Thoracic aorta (tissue), 2 donors: ENCODE data around the gene MOV10L1. TPM values are rescaled to one million over a fixed set of nuclear protein-coding genes. Genes with fewer than 3 reads are reported as not detected.

Experiments
- ATAC-seq: fragments of 150-250 bp; one replicate; pipeline ENCODE4 v1.8.0; 2017; ENCODE audit warnings: low read depth; ENCODE audit not compliant: insufficient number of reproducible peaks, low FRiP score
- DNase-seq: peaks from one replicate; pipeline ENCODE4 v3.0.0-alpha.2; 2020; ENCODE audit warnings: low spot score
- H3K27ac ChIP-seq, 2 donors: fragments of 200-600 bp; sonication (generic); 1 replicate in 1 of 2; 2 replicates in 1 of 2; pipeline ENCODE4 v1.5.1; 2016; ENCODE audit warnings: mild to moderate bottlenecking in 2 of 2, moderate library complexity in 2 of 2
- H3K27me3 ChIP-seq: fragments of 200-600 bp; sonication (generic); replicated peaks from 2 replicates; pipeline ENCODE4 v1.6.0; 2016; ENCODE audit warnings: mild to moderate bottlenecking; ENCODE audit not compliant: insufficient read depth
- H3K36me3 ChIP-seq: fragments of 200-600 bp; sonication (generic); one replicate; pipeline ENCODE4 v1.5.1; 2016
- H3K4me1 ChIP-seq, 2 donors: fragments of 200-600 bp; sonication (generic); 1 replicate in 1 of 2; 2 replicates in 1 of 2; pipeline versions ENCODE4 v1.5.1 to v1.6.0; 2016; ENCODE audit warnings: low read depth in 2 of 2, mild to moderate bottlenecking in 1 of 2; ENCODE audit not compliant: control insufficient read depth in 1 of 2
- H3K4me3 ChIP-seq: fragments of 200-600 bp; sonication (generic); 2 replicates; pipeline ENCODE4 v1.5.1; 2016; ENCODE audit warnings: mild to moderate bottlenecking
- H3K9me3 ChIP-seq: fragments of 200-600 bp; sonication (generic); 2 replicates; pipeline ENCODE4 v1.5.1; 2016
- CTCF ChIP-seq: fragments of 200-600 bp; sonication (generic); IDR thresholded peaks from one replicate; pipeline ENCODE4 v1.5.1; 2019; ENCODE audit warnings: antibody characterized with exemption
- total RNA-seq, 2 donors: library from RNA; depleted of rRNA; stranded (reverse); fragments of >200 nt; gene quantifications; one replicate each; pipeline versions ENCODE4 v1.1.0 to v1.2.3, GENCODE V29; 2016

MOV10L1 gene
- total RNA-seq, 2 donors from 2014 or later, result 4.6 to 7.4 TPM

- Histone ChIP-seq H3K36me3 (no peaks in the 10 kb centered on the region), H3K9me3 (no peaks in the 10 kb centered on the region), H3K27me3 (no peaks in the 10 kb centered on the region), H3K4me3 (no peak overlapping the region), H3K27ac (no peak overlapping the region), H3K4me1 (no peaks in the 10 kb centered on the region)
- ATAC-seq, result no peak
- DNase-seq, result no peak
- TF ChIP-seq CTCF, result no peak
These were observed 15.0 kb upstream of the MOV10L1 start for GRCh38 chr22:50074551-50075530.

- no peak overlapping the region for H3K4me3 ChIP-seq
- no peaks in the 10 kb centered on the region for H3K36me3 ChIP-seq
- no peaks in the 10 kb centered on the region for H3K9me3 ChIP-seq
- no peak overlapping the region for H3K27ac ChIP-seq
- no peak for TF ChIP-seq CTCF
- no peaks in the 10 kb centered on the region for H3K4me1 ChIP-seq
- no peak for DNase-seq
- no peak for ATAC-seq
- no peaks in the 10 kb centered on the region for H3K27me3 ChIP-seq
These were observed 12.9 kb upstream of the MOV10L1 start for GRCh38 chr22:50076646-50077535.

GRCh38 chr22:50078246-50078645, 11.6 kb upstream of the MOV10L1 start:
- ATAC-seq (no peak), DNase-seq (no peak)
- TF ChIP-seq CTCF, result no peak
- H3K27ac ChIP-seq, result no peak overlapping the region
- no peak overlapping the region for H3K4me3 ChIP-seq
- no peaks in the 10 kb centered on the region for H3K36me3 ChIP-seq
- no peaks in the 10 kb centered on the region for H3K27me3 ChIP-seq
- H3K9me3 ChIP-seq, result no peaks in the 10 kb centered on the region
- H3K4me1 ChIP-seq, result no peaks in the 10 kb centered on the region

GRCh38 chr22:50078761-50079160, 11.0 kb upstream of the MOV10L1 start:
- H3K9me3 ChIP-seq, result no peaks in the 10 kb centered on the region
- ATAC-seq (no peak), DNase-seq (no peak)
- no peaks in the 10 kb centered on the region for H3K4me1 ChIP-seq
- H3K27me3 ChIP-seq, result no peaks in the 10 kb centered on the region
- H3K4me3 ChIP-seq, result no peak overlapping the region
- no peaks in the 10 kb centered on the region for H3K36me3 ChIP-seq
- no peak overlapping the region for H3K27ac ChIP-seq
- TF ChIP-seq CTCF, result no peak

GRCh38 chr22:50080077-50080465, 9.7 kb upstream of the MOV10L1 start:
- Histone ChIP-seq H3K4me1 (peaks cover 4 to 7% of the 10 kb centered on the region in 2 donors), H3K27me3 (no peaks in the 10 kb centered on the region), H3K9me3 (no peaks in the 10 kb centered on the region), H3K36me3 (no peaks in the 10 kb centered on the region), H3K4me3 (no peak overlapping the region), H3K27ac (no peak overlapping the region)
- TF ChIP-seq CTCF, result no peak
- ATAC-seq, result no peak
- no peak for DNase-seq
